ENCODE results near the gene SAMD14. TPM values are rescaled to one million over a fixed set of nuclear protein-coding genes. Genes with fewer than 3 reads are reported as not detected.

The SAMD14 gene
- total RNA-seq, 1 experiment from 2014 or later: 5.9 TPM

GRCh38 chr17:50155115-50155819, 25.3 kb upstream of the SAMD14 start (continued):
- no peak for TF ChIP-seq ZSCAN18 (CRISPR knock-in tag; IDR thresholded peaks at IDR 0.05)

GRCh38 chr17:50154604-50155003, 24.6 kb upstream of the SAMD14 start:
- ChIA-PET CTCF (interaction anchor here (3.0 kb wide), 1 partner anchor 15 kb away, joined by 10 read pairs; no protein-coding TSS in a partner anchor), POLR2A (no interaction called here)
- DNase-seq (ENCODE audit: low spot score) (no peak), ATAC-seq (no peak)
- no peak for TF ChIP-seq ZNF138 (CRISPR knock-in tag; conservative IDR thresholded peaks at IDR 0.05)
- TF ChIP-seq NFATC4 (CRISPR knock-in tag; IDR thresholded peaks at IDR 0.05): no peak
- TF ChIP-seq TEAD1 (CRISPR knock-in tag; IDR thresholded peaks at IDR 0.05): no peak
- TF ChIP-seq GABPB1 (CRISPR knock-in tag; IDR thresholded peaks at IDR 0.05): no peak
- TF ChIP-seq MLX (CRISPR knock-in tag; IDR thresholded peaks at IDR 0.05): no peak
- TF ChIP-seq JUN (CRISPR knock-in tag; IDR thresholded peaks at IDR 0.05): no peak
- TF ChIP-seq ZNF232 (CRISPR knock-in tag; IDR thresholded peaks at IDR 0.05): no peak
- TF ChIP-seq ZNF263 (CRISPR knock-in tag; IDR thresholded peaks at IDR 0.05; ENCODE audit: low read depth): no peak
- no peak for TF ChIP-seq FOXK1 (CRISPR knock-in tag; IDR thresholded peaks at IDR 0.05)
- TF ChIP-seq RELA (CRISPR knock-in tag; IDR thresholded peaks at IDR 0.05; ENCODE audit: borderline replicate concordance): no peak
- TF ChIP-seq STAT6 (CRISPR knock-in tag; conservative IDR thresholded peaks at IDR 0.05; ENCODE audit: low read depth): no peak
- no peak for TF ChIP-seq ZNF532 (CRISPR knock-in tag; IDR thresholded peaks at IDR 0.05; ENCODE audit: borderline replicate concordance)
- H3K4me3 Mint-ChIP-seq: no peak overlapping the region
- no peaks in the 10 kb centered on the region for H3K36me3 Mint-ChIP-seq
- peaks cover 15% of the 10 kb centered on the region for H3K4me1 Mint-ChIP-seq
- H3K27me3 Mint-ChIP-seq (ENCODE audit: low read depth): peaks cover 6% of the 10 kb centered on the region
- H3K27ac Mint-ChIP-seq: no peak overlapping the region
- no peaks in the 10 kb centered on the region for H3K9me3 Mint-ChIP-seq

Measured in WTC11 (cell line).